GM12878 (cell line): ENCODE results near the gene TTC5. TPM values are rescaled to one million over a fixed set of nuclear protein-coding genes. Genes with fewer than 3 reads are reported as not detected.
A peak's percentile ranks its signal among the peaks of the same experiment; 100 is the strongest.

Experiments
- ATF3 ChIP-seq: IDR thresholded peaks from 2 replicates; pipeline ENCODE4 v1.6.1; 2011; ENCODE audit warnings: low read depth, mild to moderate bottlenecking, low read length, moderate library complexity, borderline replicate concordance; ENCODE audit errors: extremely low read depth
- BACH1 ChIP-seq: fragments of 450-650 bp; IDR thresholded peaks from 2 replicates; pipeline ENCODE4 v1.6.1; 2017; ENCODE audit warnings: mild to moderate bottlenecking, borderline replicate concordance
- BHLHE40 ChIP-seq, 2 experiments: fragments of 450-650 bp in 1 of 2; IDR thresholded peaks; 2 replicates each; pipeline ENCODE4 v1.6.1; 2011 to 2017; ENCODE audit warnings: low read depth in 2 of 2, borderline replicate concordance in 1 of 2, improper control_type of control experiment in 1 of 2, low read length in 1 of 2, mild to moderate bottlenecking in 1 of 2
- ELK1 ChIP-seq: IDR thresholded peaks from 2 replicates; pipeline ENCODE4 v1.6.1; 2012; ENCODE audit warnings: low read depth, low read length, improper control_type of control experiment
- GATAD2B ChIP-seq: fragments of 450-650 bp; conservative IDR thresholded peaks from 2 replicates; pipeline ENCODE4 v1.6.1; 2017; ENCODE audit warnings: low read depth, mild to moderate bottlenecking, moderate library complexity
- HSF1 ChIP-seq: fragments of 150-350 bp; IDR thresholded peaks from 2 replicates; pipeline ENCODE4 v1.6.1; 2014; ENCODE audit warnings: mild to moderate bottlenecking, low read depth, low read length
- IRF5 ChIP-seq: fragments of 450-650 bp; IDR thresholded peaks from 2 replicates; pipeline ENCODE4 v1.6.1; 2017; ENCODE audit warnings: borderline replicate concordance
- MYB ChIP-seq: fragments of 150-350 bp; IDR thresholded peaks from 2 replicates; pipeline ENCODE4 v1.6.1; 2014; ENCODE audit warnings: mild to moderate bottlenecking, low read depth, low read length, borderline replicate concordance
- NFXL1 ChIP-seq: fragments of 450-650 bp; IDR thresholded peaks from 2 replicates; pipeline ENCODE4 v1.6.1; 2017; ENCODE audit warnings: antibody characterized with exemption, mild to moderate bottlenecking, borderline replicate concordance
- NR2C2 ChIP-seq: IDR thresholded peaks from 2 replicates; pipeline ENCODE4 v1.6.1; 2011; ENCODE audit warnings: borderline replicate concordance, low read depth; ENCODE audit not compliant: control insufficient read depth, insufficient read length
- PRDM15 ChIP-seq: fragments of 450-650 bp; formaldehyde crosslinking; IDR thresholded peaks from 2 replicates; pipeline ENCODE4 v1.4.0; 2020; ENCODE audit warnings: mild to moderate bottlenecking, moderate library complexity
- RELB ChIP-seq: fragments of 450-650 bp; IDR thresholded peaks from 2 replicates; pipeline ENCODE4 v1.6.1; 2017; ENCODE audit warnings: low read depth, mild to moderate bottlenecking, moderate library complexity
- SMC3 ChIP-seq: IDR thresholded peaks from 2 replicates; pipeline ENCODE4 v1.6.1; 2011; ENCODE audit warnings: low read length, improper control_type of control experiment, borderline replicate concordance
- STAT1 ChIP-seq: fragments of 450-650 bp; conservative IDR thresholded peaks from 2 replicates; pipeline ENCODE4 v1.6.1; 2014; ENCODE audit warnings: antibody characterized with exemption, mild to moderate bottlenecking
- TBL1XR1 ChIP-seq: IDR thresholded peaks from 2 replicates; pipeline ENCODE4 v1.6.1; 2012; ENCODE audit warnings: low read depth, low read length, improper control_type of control experiment
- USF2 ChIP-seq: IDR thresholded peaks from 2 replicates; pipeline ENCODE4 v1.6.1; 2011; ENCODE audit warnings: low read depth, low read length, improper control_type of control experiment, borderline replicate concordance
- ZNF384 ChIP-seq: IDR thresholded peaks from 2 replicates; pipeline ENCODE4 v1.6.1; 2012; ENCODE audit warnings: low read depth, mild to moderate bottlenecking, low read length, improper control_type of control experiment, borderline replicate concordance
- polyA plus RNA-seq, 11 experiments: library from polyadenylated mRNA; depleted of rRNA in 4 of 11; unstranded in 6 of 11; stranded (reverse) in 5 of 11; fragments of >200 nt; fragmentation: Nextera tagmentation in 4 of 11; fragmentation: Illumina TruSeq in 1 of 11; extraction: Ambion mirVana in 4 of 11; extraction: Trizol in 1 of 11; gene quantifications; 1 replicate in 1 of 11; 2 replicates in 10 of 11; pipeline versions ENCODE4 v1.2.1 to v1.2.3, GENCODE V29; 2011 to 2016; ENCODE audit warnings: inconsistent platforms in 2 of 11, missing spikeins in 2 of 11, low read depth in 1 of 11
- total RNA-seq, 4 experiments: library from RNA; depleted of rRNA in 3 of 4; stranded (reverse); fragments of >200 nt in 3 of 4; fragmentation: Illumina TruSeq in 1 of 4; extraction: Trizol in 1 of 4; gene quantifications; 2 replicates each; pipeline versions ENCODE4 v1.2.1 to v1.2.3, GENCODE V29; 2013 to 2021

The TTC5 gene
- total and polyA plus RNA-seq, 10 of the 15 experiments (the other 5 are each of a cell fraction or from before 2014, with no cell fraction given), result 6.9 to 21.6 (median 13.5) TPM

GRCh38 chr14:20332788-20333493 is 27.2 kb upstream of the TTC5 start, which contains the start of gene CCNB1IP1 (continued):
- TF ChIP-seq NR2C2 (no peak), ATF3 (no peak), HSF1 (no peak), NFXL1 (no peak), BACH1 (no peak), SMC3 (no peak), STAT1 (0 out of 2 replicates have a peak, but pooled peaks have one; percentile 31), GATAD2B (no peak; the same call in 1 of the 2 replicates), IRF5 (no peak), PRDM15 (CRISPR knock-in tag) (no peak), MYB (no peak), USF2 (no peak), RELB (peak; percentile 83), ZNF384 (no peak), TBL1XR1 (peak; percentile 65; the same call in 1 of the 2 replicates), BHLHE40 (IDR thresholded peaks at IDR 0.05; ENCODE audit: borderline replicate concordance in 1 of 2, low read depth in 2 of 2, low read length in 1 of 2) (no peak), ELK1 (no peak)
